ENCODE measurements around the gene MYO1B.

MYO1B gene

DNA sequence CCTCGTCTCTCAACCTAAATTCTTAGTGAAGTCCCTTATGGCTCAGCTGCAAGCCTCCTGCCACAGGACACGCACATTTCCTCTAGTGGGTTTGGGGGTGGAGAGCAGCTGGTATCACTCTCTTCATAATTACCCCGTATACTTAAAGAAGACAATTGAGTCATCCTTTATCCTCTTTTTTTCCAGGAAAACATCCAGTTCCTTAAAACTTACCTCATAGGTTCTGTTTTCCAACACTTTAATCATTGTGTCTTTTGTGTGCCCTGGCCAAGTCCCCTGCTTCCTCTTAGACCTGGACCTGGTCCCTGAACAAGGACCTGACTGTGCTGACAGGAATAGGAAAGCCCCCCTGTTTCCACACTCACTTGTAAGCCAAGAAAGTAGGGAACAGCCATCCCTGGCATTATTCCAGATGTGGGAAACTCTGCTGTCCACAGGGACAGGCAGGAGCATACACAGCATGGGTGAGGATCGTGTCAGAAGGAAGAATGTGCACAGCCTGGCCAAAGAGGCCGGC, 42.3 kb upstream of the MYO1B start:
- no peak overlapping the region for H3K4me3 ChIP-seq (ENCODE audit: low read length)
- no peak for DNase-seq (ENCODE audit: low read depth)
- TF ChIP-seq, protein P1, sequence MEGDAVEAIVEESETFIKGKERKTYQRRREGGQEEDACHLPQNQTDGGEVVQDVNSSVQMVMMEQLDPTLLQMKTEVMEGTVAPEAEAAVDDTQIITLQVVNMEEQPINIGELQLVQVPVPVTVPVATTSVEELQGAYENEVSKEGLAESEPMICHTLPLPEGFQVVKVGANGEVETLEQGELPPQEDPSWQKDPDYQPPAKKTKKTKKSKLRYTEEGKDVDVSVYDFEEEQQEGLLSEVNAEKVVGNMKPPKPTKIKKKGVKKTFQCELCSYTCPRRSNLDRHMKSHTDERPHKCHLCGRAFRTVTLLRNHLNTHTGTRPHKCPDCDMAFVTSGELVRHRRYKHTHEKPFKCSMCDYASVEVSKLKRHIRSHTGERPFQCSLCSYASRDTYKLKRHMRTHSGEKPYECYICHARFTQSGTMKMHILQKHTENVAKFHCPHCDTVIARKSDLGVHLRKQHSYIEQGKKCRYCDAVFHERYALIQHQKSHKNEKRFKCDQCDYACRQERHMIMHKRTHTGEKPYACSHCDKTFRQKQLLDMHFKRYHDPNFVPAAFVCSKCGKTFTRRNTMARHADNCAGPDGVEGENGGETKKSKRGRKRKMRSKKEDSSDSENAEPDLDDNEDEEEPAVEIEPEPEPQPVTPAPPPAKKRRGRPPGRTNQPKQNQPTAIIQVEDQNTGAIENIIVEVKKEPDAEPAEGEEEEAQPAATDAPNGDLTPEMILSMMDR (conservative IDR thresholded peaks at IDR 0.05; ENCODE audit: low read depth, low read length), result no peak

DNA sequence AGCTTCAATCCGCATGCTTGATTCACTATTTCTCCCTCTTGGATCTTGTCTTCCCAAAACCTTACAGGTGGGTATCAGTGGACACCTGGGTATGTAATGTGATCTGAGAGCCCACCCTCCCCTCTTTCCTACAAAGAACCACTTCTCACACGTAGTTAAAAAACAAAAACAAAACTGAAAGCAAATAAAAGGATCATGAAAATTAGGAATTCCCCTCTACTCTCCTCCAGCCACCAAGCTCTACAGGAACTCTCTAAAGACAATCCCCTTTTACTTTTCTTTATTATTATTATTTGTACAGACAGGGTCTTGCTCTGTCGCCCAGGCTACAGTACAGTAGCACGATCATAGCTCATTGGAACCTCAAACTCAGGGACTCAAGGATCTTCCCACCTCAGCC, 40.8 kb upstream of the MYO1B start:
- no peak overlapping the region for H3K4me3 ChIP-seq (ENCODE audit: low read length)
- no peak for DNase-seq (ENCODE audit: low read depth)
- TF ChIP-seq, protein P1 (conservative IDR thresholded peaks at IDR 0.05; ENCODE audit: low read depth, low read length), result no peak

- H3K4me3 ChIP-seq (ENCODE audit: low read length), result no peak overlapping the region
- DNase-seq (ENCODE audit: low read depth), result no peak
- TF ChIP-seq, protein P1 (conservative IDR thresholded peaks at IDR 0.05; ENCODE audit: low read depth, low read length), result no peak
Observed at GRCh38 chr2:191206613-191207471, 38.4 kb upstream of the MYO1B start.

GRCh38 chr2:191209340-191209739, 35.9 kb upstream of the MYO1B start:
- no peak overlapping the region for H3K4me3 ChIP-seq (ENCODE audit: low read length)
- no peak for DNase-seq (ENCODE audit: low read depth)
- TF ChIP-seq, protein P1 (conservative IDR thresholded peaks at IDR 0.05; ENCODE audit: low read depth, low read length), result no peak

GRCh38 chr2:191212119-191212518, 33.1 kb upstream of the MYO1B start:
- no peak for DNase-seq (ENCODE audit: low read depth)
- TF ChIP-seq, protein P1 (conservative IDR thresholded peaks at IDR 0.05; ENCODE audit: low read depth, low read length), result no peak
- no peak overlapping the region for H3K4me3 ChIP-seq (ENCODE audit: low read length)

- no peak for DNase-seq (ENCODE audit: low read depth)
Observed at GRCh38 chr2:191213333-191213732, 31.9 kb upstream of the MYO1B start.

More at GRCh38 chr2:191213333-191213732, 31.9 kb upstream of the MYO1B start:
- TF ChIP-seq, protein P1 (conservative IDR thresholded peaks at IDR 0.05; ENCODE audit: low read depth, low read length), result no peak
- H3K4me3 ChIP-seq (ENCODE audit: low read length), result no peak overlapping the region
